Mesenteric fat pad (tissue), 1 donor: Measurements from ENCODE around the gene ADAMTS17. TPM values are rescaled to one million over a fixed set of nuclear protein-coding genes. Genes with fewer than 3 reads are reported as not detected.
A peak's percentile ranks its signal among the peaks of the same experiment; 100 is the strongest.

Source experiments
- DNase-seq: peaks from one replicate; pipeline ENCODE4 v3.0.0-alpha.2; 2020; ENCODE audit warnings: low spot score
- total RNA-seq: library from RNA; stranded (reverse); fragmentation: NEBNext Ultra II Directional; extraction: Animal tissue kit (Norgen Biotek cat#: 25700); gene quantifications from one replicate; pipeline ENCODE4 v1.2.1, GENCODE V29; 2021
- donor health status: DM: yes; HTN: yes; CAD: no.

Gene ADAMTS17
- total RNA-seq, 1 donor from 2014 or later = 2.3 TPM

- no peak for DNase-seq
Observed at GRCh38 chr15:100309109-100310040, 32.4 kb downstream of the ADAMTS17 start.

- no peak for DNase-seq
Observed at GRCh38 chr15:100308608-100309007, 33.2 kb downstream of the ADAMTS17 start.

- DNase-seq = no peak
Observed at GRCh38 chr15:100308213-100308600, 33.6 kb downstream of the ADAMTS17 start.

GRCh38 chr15:100307241-100308212, 34.2 kb downstream of the ADAMTS17 start:
- DNase-seq = no peak

GRCh38 chr15:100306098-100306497, 35.7 kb downstream of the ADAMTS17 start:
- no peak for DNase-seq

- no peak for DNase-seq
Observed at GRCh38 chr15:100301910-100302431, 39.8 kb downstream of the ADAMTS17 start.

GRCh38 chr15:100298257-100298656, 43.5 kb downstream of the ADAMTS17 start:
- no peak for DNase-seq

- no peak for DNase-seq
Observed at GRCh38 chr15:100297812-100298211, 44.0 kb downstream of the ADAMTS17 start.

- no peak for DNase-seq
Observed at GRCh38 chr15:100295939-100296565, 45.7 kb downstream of the ADAMTS17 start.

GRCh38 chr15:100292010-100292409, 49.8 kb downstream of the ADAMTS17 start:
- no peak for DNase-seq

- DNase-seq = no peak
Observed at GRCh38 chr15:100291106-100291505, 50.7 kb downstream of the ADAMTS17 start.

- DNase-seq = peak; percentile 82
Observed at GRCh38 chr15:100285641-100286295, 56.0 kb downstream of the ADAMTS17 start.

GRCh38 chr15:100284701-100285100, 57.1 kb downstream of the ADAMTS17 start:
- DNase-seq = peak; percentile 87

- peak; percentile 30 for DNase-seq
Observed at GRCh38 chr15:100284191-100284590, 57.6 kb downstream of the ADAMTS17 start.

- DNase-seq = peak; percentile 89
Observed at GRCh38 chr15:100281096-100281917, 60.5 kb downstream of the ADAMTS17 start.

- no peak for DNase-seq
Observed at GRCh38 chr15:100279849-100280248, 61.9 kb downstream of the ADAMTS17 start.

GRCh38 chr15:100279446-100279845, 62.3 kb downstream of the ADAMTS17 start:
- DNase-seq = no peak

GRCh38 chr15:100278596-100279380, 63.0 kb downstream of the ADAMTS17 start:
- no peak for DNase-seq
